ENCODE measurements around the gene NOVA2. TPM values are rescaled to one million over a fixed set of nuclear protein-coding genes. Genes with fewer than 3 reads are reported as not detected.

The NOVA2 gene
- polyA plus RNA-seq, 3 donors: not detected

DNA sequence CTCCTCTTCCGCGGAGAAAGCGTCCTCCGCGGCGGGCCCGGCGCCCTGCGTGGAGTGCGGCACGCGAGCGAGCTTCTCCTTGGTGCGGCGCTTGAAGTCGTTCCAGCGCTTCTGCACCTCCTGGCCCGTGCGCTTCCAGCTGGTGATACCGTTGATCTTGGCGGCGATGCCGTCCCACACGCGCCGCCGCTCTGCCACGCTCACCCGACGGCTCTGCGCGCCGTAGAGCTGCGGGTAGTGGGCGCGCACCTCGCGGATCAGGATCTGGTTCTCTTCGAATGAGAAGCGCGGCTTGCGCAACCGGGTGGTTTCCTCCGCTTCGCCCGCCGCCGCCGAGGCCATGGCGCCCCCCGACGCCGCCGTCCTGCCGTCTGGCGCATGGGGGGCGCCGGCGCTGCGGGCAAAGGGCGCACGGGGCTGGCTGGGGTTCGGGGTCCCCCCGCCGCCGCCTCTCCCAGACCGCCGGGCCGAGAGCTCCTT lies 72.2 kb downstream of the NOVA2 start:
- Histone ChIP-seq H3K9ac (ENCODE audit: insufficient read depth, low read length, poor library complexity, severe bottlenecking) (peak overlapping the region; percentile 69), H3K36me3 (replicated peaks in 1 of 2; ENCODE audit: control insufficient read depth in 1 of 2, insufficient read depth in 2 of 2, low read length in 2 of 2) (peaks cover 21 to 40% of the 10 kb centered on the region in 2 donors), H3K27me3 (ENCODE audit: control insufficient read depth in 2 of 2, insufficient read depth in 2 of 2, low read length in 2 of 2) (no peaks in the 10 kb centered on the region), H3K4me1 (ENCODE audit: control insufficient read depth in 1 of 2, insufficient read depth in 2 of 2, low read length in 2 of 2) (peaks cover 27 to 39% of the 10 kb centered on the region in 2 donors), H3K9me3 (replicated peaks in 1 of 2; ENCODE audit: control insufficient read depth in 1 of 2, insufficient read depth in 1 of 2, low read length in 2 of 2) (no peaks in the 10 kb centered on the region), H3K27ac (ENCODE audit: low read depth in 1 of 2, low read length in 2 of 2) (peak overlapping the region in 1 of 2 donors; percentile 79), H2AFZ (ENCODE audit: insufficient read depth, low read depth, low read length, poor library complexity, severe bottlenecking) (peak overlapping the region; percentile 98), H4K20me1 (ENCODE audit: insufficient read depth, low read length) (peaks cover 14% of the 10 kb centered on the region), H3K4me3 (replicated peaks in 1 of 3; ENCODE audit: low read depth in 2 of 3, low read length in 3 of 3) (peak overlapping the region; percentile 88 to 94 (median 93)), H3K79me2 (ENCODE audit: insufficient read depth, low read length) (peaks cover 18% of the 10 kb centered on the region), H3K4me2 (replicated peaks; ENCODE audit: extremely low read depth, low read length, poor library complexity, severe bottlenecking) (peak overlapping the region; percentile 97)
- Mint-ChIP-seq H3K9me3 (peaks cover 0 to 3% (median 0%) of the 10 kb centered on the region in 7 donors), H3K36me3 (peaks cover 23 to 35% of the 10 kb centered on the region in 2 donors), H3K27me3 (ENCODE audit: low read depth in 3 of 3) (peaks cover 7 to 22% (median 20%) of the 10 kb centered on the region in 3 donors), H3K27ac (peak overlapping the region in 2 of 7 donors; percentile 61 to 84), H3K4me1 (peaks cover 28% of the 10 kb centered on the region), H3K4me3 (peak overlapping the region; percentile 71 to 88)
- intact Hi-C loops (cut with micrococcal nuclease): loop anchor here in 1 of 2 donors (5.0 kb wide), 1 partner anchor 39 kb away; the partner anchor contains the start of genes FOXA3 and SYMPK
- peak; percentile 57 to 82 (median 68) for DNase-seq
- 16% methylated on average over 69 of the region's 69 CpGs for WGBS (ENCODE audit: insufficient coverage)
- TF ChIP-seq, protein P1, sequence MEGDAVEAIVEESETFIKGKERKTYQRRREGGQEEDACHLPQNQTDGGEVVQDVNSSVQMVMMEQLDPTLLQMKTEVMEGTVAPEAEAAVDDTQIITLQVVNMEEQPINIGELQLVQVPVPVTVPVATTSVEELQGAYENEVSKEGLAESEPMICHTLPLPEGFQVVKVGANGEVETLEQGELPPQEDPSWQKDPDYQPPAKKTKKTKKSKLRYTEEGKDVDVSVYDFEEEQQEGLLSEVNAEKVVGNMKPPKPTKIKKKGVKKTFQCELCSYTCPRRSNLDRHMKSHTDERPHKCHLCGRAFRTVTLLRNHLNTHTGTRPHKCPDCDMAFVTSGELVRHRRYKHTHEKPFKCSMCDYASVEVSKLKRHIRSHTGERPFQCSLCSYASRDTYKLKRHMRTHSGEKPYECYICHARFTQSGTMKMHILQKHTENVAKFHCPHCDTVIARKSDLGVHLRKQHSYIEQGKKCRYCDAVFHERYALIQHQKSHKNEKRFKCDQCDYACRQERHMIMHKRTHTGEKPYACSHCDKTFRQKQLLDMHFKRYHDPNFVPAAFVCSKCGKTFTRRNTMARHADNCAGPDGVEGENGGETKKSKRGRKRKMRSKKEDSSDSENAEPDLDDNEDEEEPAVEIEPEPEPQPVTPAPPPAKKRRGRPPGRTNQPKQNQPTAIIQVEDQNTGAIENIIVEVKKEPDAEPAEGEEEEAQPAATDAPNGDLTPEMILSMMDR (IDR thresholded peaks at IDR 0.05): no peak

GRCh38 chr19:45900738-45901431 lies 72.8 kb downstream of the NOVA2 start:
- Mint-ChIP-seq H3K4me1 (peaks cover 28% of the 10 kb centered on the region), H3K4me3 (peak overlapping the region; percentile 30 to 71), H3K27ac (peak overlapping the region in 1 of 7 donors; percentile 49), H3K9me3 (peaks cover 0 to 3% (median 0%) of the 10 kb centered on the region in 7 donors), H3K36me3 (peaks cover 23 to 40% of the 10 kb centered on the region in 2 donors), H3K27me3 (ENCODE audit: low read depth in 3 of 3) (peaks cover 4 to 19% (median 18%) of the 10 kb centered on the region in 3 donors)
- peak overlapping the region; percentile 32 to 94 (median 93) for H3K4me3 ChIP-seq (replicated peaks in 1 of 3; ENCODE audit: low read depth in 2 of 3, low read length in 3 of 3)
- H3K27me3 ChIP-seq (ENCODE audit: control insufficient read depth in 2 of 2, insufficient read depth in 2 of 2, low read length in 2 of 2): no peaks in the 10 kb centered on the region
- H3K79me2 ChIP-seq (ENCODE audit: insufficient read depth, low read length): peaks cover 18% of the 10 kb centered on the region
- H3K9me3 ChIP-seq (replicated peaks in 1 of 2; ENCODE audit: control insufficient read depth in 1 of 2, insufficient read depth in 1 of 2, low read length in 2 of 2): no peaks in the 10 kb centered on the region
- H3K4me1 ChIP-seq (ENCODE audit: control insufficient read depth in 1 of 2, insufficient read depth in 2 of 2, low read length in 2 of 2): peaks cover 27 to 39% of the 10 kb centered on the region in 2 donors
- peaks cover 21 to 46% of the 10 kb centered on the region in 2 donors for H3K36me3 ChIP-seq (replicated peaks in 1 of 2; ENCODE audit: control insufficient read depth in 1 of 2, insufficient read depth in 2 of 2, low read length in 2 of 2)
- no peak for DNase-seq
- 87% methylated on average over 21 of the region's 22 CpGs for WGBS (ENCODE audit: insufficient coverage)
- TF ChIP-seq, protein P1 (IDR thresholded peaks at IDR 0.05): no peak
- peaks cover 18% of the 10 kb centered on the region for H4K20me1 ChIP-seq (ENCODE audit: insufficient read depth, low read length)
- no peak overlapping the region for H3K27ac ChIP-seq (ENCODE audit: low read depth in 1 of 2, low read length in 2 of 2)
- intact Hi-C loops (cut with micrococcal nuclease): loop anchor here in 1 of 2 donors (5.0 kb wide), 1 partner anchor 39 kb away; the partner anchor contains the start of genes FOXA3 and SYMPK
- H3K9ac ChIP-seq (ENCODE audit: insufficient read depth, low read length, poor library complexity, severe bottlenecking): peak overlapping the region; percentile 69
- peak overlapping the region; percentile 98 for H2AFZ ChIP-seq (ENCODE audit: insufficient read depth, low read depth, low read length, poor library complexity, severe bottlenecking)
- H3K4me2 ChIP-seq (replicated peaks; ENCODE audit: extremely low read depth, low read length, poor library complexity, severe bottlenecking): peak overlapping the region; percentile 97

Data from CD14-positive monocyte (primary cell).